ENCODE measurements around the gene BIN1. TPM values are rescaled to one million over a fixed set of nuclear protein-coding genes. Genes with fewer than 3 reads are reported as not detected.
A peak's percentile ranks its signal among the peaks of the same experiment; 100 is the strongest.

BIN1 gene
- total RNA-seq, 1 experiment from 2014 or later, result 198 TPM

DNA sequence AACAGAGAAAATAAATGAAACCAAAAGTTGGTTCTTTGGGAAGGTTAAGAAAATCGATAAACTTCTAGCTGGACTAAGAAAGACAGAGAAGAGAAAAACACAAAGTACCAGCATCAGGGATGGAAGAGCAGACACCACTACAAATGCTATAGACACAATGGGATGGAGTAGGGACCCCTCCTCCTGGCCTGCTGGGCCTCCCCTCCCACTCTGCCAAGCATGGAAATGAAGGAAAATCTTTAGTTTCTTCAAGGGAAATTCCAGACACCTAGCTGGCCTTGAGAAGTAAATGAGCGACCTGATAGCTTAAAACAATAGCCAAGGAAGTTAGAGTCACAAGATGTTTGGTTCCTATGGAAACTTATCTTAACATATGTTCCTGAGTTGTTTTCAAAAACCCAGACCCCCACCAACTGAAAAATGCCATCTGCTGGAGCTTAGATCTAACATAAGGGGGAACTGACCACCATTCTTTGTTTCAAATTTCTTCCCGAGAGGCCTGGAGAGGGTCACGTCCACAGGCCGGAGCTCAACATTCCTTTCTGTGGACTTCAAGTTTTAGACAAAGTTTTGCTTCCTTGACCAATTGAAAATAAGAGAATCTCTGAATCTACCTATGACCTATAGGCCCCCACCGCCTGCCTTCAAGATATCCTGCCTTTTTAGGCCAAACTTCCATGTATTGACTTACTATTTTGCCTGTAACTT, 101.9 kb downstream of the BIN1 start:
- Histone ChIP-seq H3K4me1 (peaks cover 18% of the 10 kb centered on the region; the same call in 1 of the 2 replicates), H3K36me3 (ENCODE audit: control insufficient read depth, insufficient read depth, low read length) (no peaks in the 10 kb centered on the region), H3K27me3 (replicated peaks; ENCODE audit: control insufficient read depth, insufficient read depth, low read length) (no peaks in the 10 kb centered on the region), H3K9me3 (peaks cover 6% of the 10 kb centered on the region; the same call in 1 of the 2 replicates), H3K4me3 (ENCODE audit: low read depth, low read length) (no peak overlapping the region)
- ChIA-PET POLR2A (no interaction called here), CTCF (interaction anchor here (1.0 to 2.8 kb wide), 2 partner anchors 9 to 34 kb away, joined by 3 to 17 read pairs; no protein-coding TSS in a partner anchor)
- intact Hi-C loops (cut with micrococcal nuclease; ENCODE audit: unreplicated experiment), result no loop called here
- Mint-ChIP-seq H3K27ac (ENCODE audit: unreplicated experiment) (peak overlapping the region; percentile 59), H3K9me3 (ENCODE audit: unreplicated experiment) (no peaks in the 10 kb centered on the region), H3K36me3 (ENCODE audit: insufficient read depth, unreplicated experiment) (peaks cover 4% of the 10 kb centered on the region), H3K4me3 (ENCODE audit: unreplicated experiment) (no peak overlapping the region), H3K4me1 (ENCODE audit: low read depth, unreplicated experiment) (peaks cover 17% of the 10 kb centered on the region), H3K27me3 (ENCODE audit: insufficient read depth, unreplicated experiment) (no peaks in the 10 kb centered on the region)
- TF ChIP-seq, protein P1, sequence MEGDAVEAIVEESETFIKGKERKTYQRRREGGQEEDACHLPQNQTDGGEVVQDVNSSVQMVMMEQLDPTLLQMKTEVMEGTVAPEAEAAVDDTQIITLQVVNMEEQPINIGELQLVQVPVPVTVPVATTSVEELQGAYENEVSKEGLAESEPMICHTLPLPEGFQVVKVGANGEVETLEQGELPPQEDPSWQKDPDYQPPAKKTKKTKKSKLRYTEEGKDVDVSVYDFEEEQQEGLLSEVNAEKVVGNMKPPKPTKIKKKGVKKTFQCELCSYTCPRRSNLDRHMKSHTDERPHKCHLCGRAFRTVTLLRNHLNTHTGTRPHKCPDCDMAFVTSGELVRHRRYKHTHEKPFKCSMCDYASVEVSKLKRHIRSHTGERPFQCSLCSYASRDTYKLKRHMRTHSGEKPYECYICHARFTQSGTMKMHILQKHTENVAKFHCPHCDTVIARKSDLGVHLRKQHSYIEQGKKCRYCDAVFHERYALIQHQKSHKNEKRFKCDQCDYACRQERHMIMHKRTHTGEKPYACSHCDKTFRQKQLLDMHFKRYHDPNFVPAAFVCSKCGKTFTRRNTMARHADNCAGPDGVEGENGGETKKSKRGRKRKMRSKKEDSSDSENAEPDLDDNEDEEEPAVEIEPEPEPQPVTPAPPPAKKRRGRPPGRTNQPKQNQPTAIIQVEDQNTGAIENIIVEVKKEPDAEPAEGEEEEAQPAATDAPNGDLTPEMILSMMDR (IDR thresholded peaks at IDR 0.05; ENCODE audit: insufficient read depth in 1 of 2, low read depth in 1 of 2, low read length in 1 of 2, severe bottlenecking in 1 of 2, unreplicated experiment in 1 of 2), result no peak
- no peak for DNase-seq
- BruUV-seq (replicated peaks), result no TSS peak

GRCh38 chr2:127003070-127003800, 103.7 kb downstream of the BIN1 start:
- ChIA-PET CTCF (interaction anchor here (0.7 to 2.8 kb wide), 3 partner anchors 32 to 475 kb away, joined by 4 to 17 read pairs (median 5); no protein-coding TSS in a partner anchor), POLR2A (no interaction called here)
- BruUV-seq (replicated peaks), result no TSS peak
- Mint-ChIP-seq H3K27me3 (ENCODE audit: insufficient read depth, unreplicated experiment) (no peaks in the 10 kb centered on the region), H3K36me3 (ENCODE audit: insufficient read depth, unreplicated experiment) (peaks cover 4% of the 10 kb centered on the region), H3K4me1 (ENCODE audit: low read depth, unreplicated experiment) (peaks cover 19% of the 10 kb centered on the region), H3K4me3 (ENCODE audit: unreplicated experiment) (peak overlapping the region; percentile 1), H3K9me3 (ENCODE audit: unreplicated experiment) (no peaks in the 10 kb centered on the region), H3K27ac (ENCODE audit: unreplicated experiment) (peak overlapping the region; percentile 6)
- intact Hi-C loops (cut with micrococcal nuclease; ENCODE audit: unreplicated experiment), result loop anchor here (1.0 kb wide), 1 partner anchor 209 kb away; no protein-coding TSS in a partner anchor
- TF ChIP-seq, protein P1 (IDR thresholded peaks at IDR 0.05; ENCODE audit: insufficient read depth in 1 of 2, low read depth in 1 of 2, low read length in 1 of 2, severe bottlenecking in 1 of 2, unreplicated experiment in 1 of 2), result peak; percentile 22 to 62
- Histone ChIP-seq H3K4me1 (peaks cover 26% of the 10 kb centered on the region), H3K27me3 (replicated peaks; ENCODE audit: control insufficient read depth, insufficient read depth, low read length) (no peaks in the 10 kb centered on the region), H3K36me3 (ENCODE audit: control insufficient read depth, insufficient read depth, low read length) (no peaks in the 10 kb centered on the region), H3K9me3 (no peaks in the 10 kb centered on the region), H3K4me3 (ENCODE audit: low read depth, low read length) (no peak overlapping the region)
- DNase-seq, result peak; percentile 68 to 84

DNA sequence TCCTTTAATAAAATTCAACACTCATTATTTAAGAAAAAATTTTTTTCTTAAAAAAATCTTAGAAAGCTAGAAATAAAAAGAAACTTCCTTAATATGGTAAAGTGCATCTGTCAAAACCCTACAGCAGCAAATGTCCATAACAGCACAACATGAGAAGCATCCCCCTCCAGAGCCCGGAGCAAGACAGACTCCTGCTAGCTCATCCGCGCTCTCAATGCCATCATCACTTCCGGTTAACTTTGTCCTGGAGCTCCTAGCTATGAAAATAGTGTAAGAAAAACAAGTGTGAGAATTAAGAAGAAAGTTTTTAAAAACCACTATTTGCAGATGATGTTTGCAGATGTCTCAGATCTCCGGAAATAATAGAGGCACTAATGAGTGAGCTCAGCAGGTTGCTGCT, 105.2 kb downstream of the BIN1 start:
- H3K36me3 ChIP-seq (ENCODE audit: control insufficient read depth, insufficient read depth, low read length), result no peaks in the 10 kb centered on the region
- intact Hi-C loops (cut with micrococcal nuclease; ENCODE audit: unreplicated experiment), result no loop called here
- BruUV-seq (replicated peaks), result no TSS peak
- H3K4me3 ChIP-seq (ENCODE audit: low read depth, low read length), result no peak overlapping the region
- H3K9me3 ChIP-seq, result no peaks in the 10 kb centered on the region
- peaks cover 36% of the 10 kb centered on the region for H3K4me1 ChIP-seq
- H3K27me3 ChIP-seq (replicated peaks; ENCODE audit: control insufficient read depth, insufficient read depth, low read length), result no peaks in the 10 kb centered on the region
- TF ChIP-seq, protein P1 (IDR thresholded peaks at IDR 0.05; ENCODE audit: insufficient read depth in 1 of 2, low read depth in 1 of 2, low read length in 1 of 2, severe bottlenecking in 1 of 2, unreplicated experiment in 1 of 2), result no peak
- H3K4me1 Mint-ChIP-seq (ENCODE audit: low read depth, unreplicated experiment), result peaks cover 33% of the 10 kb centered on the region
- no peaks in the 10 kb centered on the region for H3K9me3 Mint-ChIP-seq (ENCODE audit: unreplicated experiment)
- H3K27ac Mint-ChIP-seq (ENCODE audit: unreplicated experiment), result no peak overlapping the region
- H3K36me3 Mint-ChIP-seq (ENCODE audit: insufficient read depth, unreplicated experiment), result peaks cover 4% of the 10 kb centered on the region
- no peak overlapping the region for H3K4me3 Mint-ChIP-seq (ENCODE audit: unreplicated experiment)
- H3K27me3 Mint-ChIP-seq (ENCODE audit: insufficient read depth, unreplicated experiment), result no peaks in the 10 kb centered on the region
- ChIA-PET CTCF (no interaction called here), POLR2A (no interaction called here)
- DNase-seq, result no peak

Data from Caco-2 (cell line).